GM21619 (cell line): ENCODE measurements around the gene FANCI.

ENCODE experiments used
- ATAC-seq: cut with Tn5 transposase; IDR thresholded peaks from one replicate; pipeline ENCODE4 v1.9.1; 2021; ENCODE audit not compliant: unreplicated experiment

Gene FANCI

GRCh38 chr15:89359471-89360293, 115.9 kb downstream of the FANCI start:
- no peak for ATAC-seq

- ATAC-seq = no peak
Observed at GRCh38 chr15:89360294-89360971, 116.7 kb downstream of the FANCI start.

- ATAC-seq = no peak
Observed at GRCh38 chr15:89361451-89362202, 117.8 kb downstream of the FANCI start.

- ATAC-seq = no peak
Observed at GRCh38 chr15:89362203-89363101, 118.7 kb downstream of the FANCI start.

GRCh38 chr15:89363133-89363532, 119.4 kb downstream of the FANCI start:
- ATAC-seq = no peak

- no peak for ATAC-seq
Observed at GRCh38 chr15:89363770-89364169, 120.0 kb downstream of the FANCI start.

GRCh38 chr15:89364341-89364740, 120.6 kb downstream of the FANCI start:
- no peak for ATAC-seq

- ATAC-seq = no peak
Observed at GRCh38 chr15:89364741-89365450, 121.1 kb downstream of the FANCI start.

GRCh38 chr15:89365462-89366065, 121.8 kb downstream of the FANCI start:
- ATAC-seq = no peak
